GM18507 (cell line): ENCODE data around the gene NUP93.
"Not testable (repeated sequence)": the region's sequence is repeated elsewhere in the genome, so short reads cannot be mapped to it uniquely, and the experiment has no call there.

Source experiments
- DNase-seq: peaks from one replicate; pipeline ENCODE4 v3.0.0; 2011; ENCODE audit warnings: low read depth; ENCODE audit not compliant: insufficient read length; ENCODE audit errors: extremely low spot score
- FAIRE-seq: peaks from 2 replicates; lab custom pipeline; 2011; peaks lifted over from hg19 to GRCh38; lab: Jason Lieb, UNC

Gene NUP93

DNA sequence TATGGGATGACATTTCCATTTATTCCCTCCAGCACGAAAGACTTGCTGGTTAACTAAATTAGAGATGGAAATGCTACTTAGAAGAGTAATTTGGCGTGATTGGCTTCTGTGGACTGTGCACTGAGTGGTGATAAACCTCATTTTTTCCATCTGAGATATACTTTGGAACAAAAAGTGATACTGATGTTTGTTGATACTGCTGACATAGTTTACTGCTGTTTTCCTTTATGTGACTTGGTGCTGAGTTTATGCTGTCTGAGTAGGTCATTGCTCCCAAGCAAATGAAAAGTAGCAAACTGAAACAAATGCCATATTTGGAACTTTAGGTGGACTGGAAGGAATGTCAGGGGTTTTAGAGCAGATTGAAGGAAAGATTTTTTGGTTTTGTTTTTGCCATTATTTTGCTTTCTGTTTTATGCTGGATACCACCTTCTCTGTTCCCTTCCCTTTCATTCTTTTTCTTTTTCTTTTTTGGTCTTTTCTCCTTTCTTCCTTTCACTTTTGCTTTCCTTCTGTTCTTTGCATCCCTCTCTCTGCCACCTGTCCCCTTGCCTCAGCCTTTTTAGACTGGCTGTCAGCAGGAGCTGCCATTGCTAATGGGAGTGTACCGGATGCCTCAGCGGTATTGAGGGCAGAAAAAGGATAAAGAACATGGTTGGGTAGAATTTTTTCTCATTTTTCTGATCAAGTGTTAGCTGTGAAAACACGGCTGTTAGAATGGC is 41.8 kb downstream of the NUP93 start:
- no peak for DNase-seq
- FAIRE-seq = peak; percentile 42

DNA sequence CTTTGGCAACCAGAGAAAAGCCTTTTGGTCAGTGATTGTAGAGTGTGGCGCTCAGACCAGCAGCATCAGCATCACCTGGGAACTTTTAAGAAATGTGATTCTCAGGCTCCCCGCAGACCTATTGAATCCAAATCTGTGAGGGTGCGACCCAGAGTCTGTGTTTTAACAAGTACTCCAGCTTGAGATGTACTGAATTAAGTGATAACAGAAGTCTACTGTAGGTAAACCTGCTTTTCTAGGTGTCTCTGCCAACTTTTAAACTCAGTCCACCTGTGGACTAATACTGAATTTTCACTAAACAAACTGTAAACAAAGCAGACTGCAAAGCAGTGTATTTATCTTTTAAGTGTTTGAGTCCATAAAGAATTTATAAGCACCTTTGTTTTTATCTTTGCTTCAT is 43.6 kb downstream of the NUP93 start:
- no peak for FAIRE-seq
- DNase-seq = no peak

DNA sequence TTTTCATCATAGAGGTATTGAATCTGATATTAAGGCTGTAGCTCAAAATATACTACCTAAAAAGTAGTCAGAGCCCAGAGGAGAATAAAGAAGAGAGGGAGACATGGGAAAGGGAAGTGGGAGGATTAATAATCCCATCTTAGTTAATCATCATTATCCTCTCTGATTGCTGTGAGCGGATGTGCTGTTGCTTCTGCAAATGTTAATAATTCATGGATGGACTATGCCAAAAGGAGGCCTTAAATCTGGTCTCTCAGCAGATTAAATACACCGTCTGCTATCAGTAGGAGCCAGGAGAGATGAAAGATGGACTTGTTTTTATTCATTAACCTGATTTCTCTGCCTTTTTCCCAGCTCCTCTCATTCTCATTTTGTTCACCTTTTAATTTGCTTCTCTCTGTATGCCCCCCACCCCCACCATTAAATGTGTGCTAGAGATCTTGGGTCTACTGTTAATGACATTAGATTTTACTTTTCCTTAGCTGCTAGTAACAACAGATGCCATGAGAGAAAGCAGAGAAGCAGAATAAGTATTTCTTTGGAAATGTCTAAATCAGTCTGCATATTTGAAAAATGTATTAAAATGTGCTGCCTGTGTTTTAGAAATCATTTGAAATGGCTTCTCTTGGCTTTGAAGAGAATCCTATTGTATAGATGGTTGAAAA is 44.2 kb downstream of the NUP93 start:
- DNase-seq (no peak), FAIRE-seq (no peak)

DNA sequence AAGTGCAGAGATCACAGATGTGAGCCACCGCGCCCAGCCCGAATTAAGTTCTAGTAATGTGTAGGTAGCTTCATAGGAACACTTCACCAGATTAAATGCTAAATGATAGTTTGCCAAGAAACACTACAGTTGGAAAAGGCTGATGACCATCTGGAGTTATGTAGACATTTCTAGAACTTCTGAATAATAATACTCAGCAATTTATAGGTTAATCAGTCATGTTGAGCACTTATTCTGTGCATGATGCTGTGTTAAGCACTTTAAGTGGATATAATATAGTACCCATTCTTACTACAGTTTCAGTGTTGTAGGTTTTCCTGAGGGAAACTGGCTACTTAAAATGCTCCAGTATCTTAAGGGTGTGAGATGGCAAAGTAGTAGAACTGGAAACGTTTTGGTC is 45.2 kb downstream of the NUP93 start:
- DNase-seq (no peak), FAIRE-seq (no peak)

DNA sequence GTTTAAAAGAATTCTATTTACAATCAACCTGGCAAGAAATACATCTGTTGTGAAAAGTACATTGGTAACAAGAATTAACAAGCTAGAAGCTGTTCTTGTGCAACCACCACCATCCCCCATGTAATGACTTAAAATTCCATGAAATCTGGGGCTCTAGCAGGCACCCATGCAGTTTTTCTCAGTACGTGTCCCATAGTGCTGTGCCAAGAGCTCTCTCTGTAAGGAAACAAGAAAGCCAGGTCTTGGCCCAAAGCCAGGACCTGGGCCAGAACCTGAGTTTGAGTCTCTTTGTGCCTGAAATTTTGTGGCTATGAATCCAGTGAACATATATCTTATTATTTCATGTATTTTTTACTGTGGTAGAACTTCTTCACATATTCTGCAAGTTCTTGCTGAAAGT is 46.6 kb downstream of the NUP93 start:
- no peak for DNase-seq
- FAIRE-seq = no peak

DNA sequence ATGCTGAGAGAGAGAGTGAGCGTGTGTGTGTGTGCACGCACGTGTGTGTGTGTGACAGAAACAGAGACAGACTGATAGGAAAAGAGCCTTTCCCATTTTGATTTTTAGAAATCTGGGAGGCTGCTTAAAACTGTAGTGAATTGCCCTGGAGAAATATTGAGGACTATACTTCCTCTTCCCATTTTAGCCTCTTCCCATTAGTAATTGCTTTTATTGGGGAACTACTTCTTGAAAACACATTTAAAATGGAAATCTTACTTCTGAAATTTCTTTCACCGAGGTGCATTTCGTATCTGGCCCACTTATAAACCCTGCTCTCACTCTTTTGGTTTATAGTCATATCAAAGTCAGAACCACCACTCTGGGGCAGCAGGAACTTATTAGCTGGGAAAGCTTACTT is 47.1 kb downstream of the NUP93 start:
- DNase-seq (no peak), FAIRE-seq (no peak)

DNA sequence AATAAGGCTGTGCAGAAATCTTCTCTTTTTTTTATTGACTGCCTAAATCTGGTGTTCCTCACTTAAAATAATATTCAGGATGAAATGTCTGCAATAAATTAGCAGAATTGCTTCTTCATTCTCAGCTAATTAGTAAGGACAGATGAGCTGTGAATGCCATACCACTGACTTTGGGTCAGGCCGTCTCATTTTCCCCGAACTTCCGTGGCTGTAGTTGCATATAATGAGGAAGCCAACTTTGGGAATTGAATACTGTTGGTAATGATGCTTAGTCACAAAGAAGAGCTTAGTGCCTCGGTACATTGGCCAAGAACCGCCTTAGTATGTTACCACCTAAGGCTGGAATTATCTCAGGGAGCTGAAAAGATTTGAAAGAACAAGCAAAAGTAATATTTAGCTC is 47.6 kb downstream of the NUP93 start:
- no peak for FAIRE-seq
- no peak for DNase-seq

DNA sequence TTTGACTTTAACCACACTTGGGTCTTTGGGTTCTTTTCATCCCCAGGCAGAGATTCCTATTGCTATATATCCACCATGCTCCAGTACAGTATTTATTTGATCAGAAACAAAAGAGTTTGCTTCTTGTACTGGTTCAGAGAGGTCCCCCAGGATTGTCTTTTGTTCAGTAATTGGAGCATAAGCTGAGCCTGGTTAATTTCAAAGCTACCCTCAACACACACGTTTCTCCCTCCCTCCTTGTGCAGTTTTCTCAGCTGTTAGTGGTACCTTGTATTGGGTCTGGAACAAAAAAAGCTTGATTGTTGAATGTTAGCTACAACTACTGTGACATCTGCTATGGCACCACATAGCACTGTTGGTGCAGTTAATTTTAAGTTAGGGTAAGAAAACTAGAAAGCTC is 50.0 kb downstream of the NUP93 start:
- DNase-seq (no peak), FAIRE-seq (no peak)

DNA sequence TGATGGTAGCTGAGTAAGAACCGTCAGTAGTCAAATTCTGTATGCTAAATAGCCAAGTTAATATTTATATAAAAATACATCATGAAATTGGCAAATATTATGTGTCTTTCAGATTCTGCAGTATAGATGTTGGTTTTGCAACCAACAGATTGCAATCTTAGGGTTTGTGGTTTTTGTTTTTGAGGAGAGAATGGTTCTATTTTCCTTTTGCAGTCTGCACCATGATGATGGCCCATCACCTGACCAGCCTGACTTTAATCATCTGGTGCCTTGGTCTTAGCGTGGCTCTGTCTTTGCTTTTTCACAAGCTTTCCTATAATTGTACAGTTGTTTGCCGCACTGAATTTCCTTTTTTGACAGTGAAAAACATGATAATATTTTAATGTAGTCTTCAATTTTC is 50.7 kb downstream of the NUP93 start:
- DNase-seq (no peak), FAIRE-seq (no peak)

DNA sequence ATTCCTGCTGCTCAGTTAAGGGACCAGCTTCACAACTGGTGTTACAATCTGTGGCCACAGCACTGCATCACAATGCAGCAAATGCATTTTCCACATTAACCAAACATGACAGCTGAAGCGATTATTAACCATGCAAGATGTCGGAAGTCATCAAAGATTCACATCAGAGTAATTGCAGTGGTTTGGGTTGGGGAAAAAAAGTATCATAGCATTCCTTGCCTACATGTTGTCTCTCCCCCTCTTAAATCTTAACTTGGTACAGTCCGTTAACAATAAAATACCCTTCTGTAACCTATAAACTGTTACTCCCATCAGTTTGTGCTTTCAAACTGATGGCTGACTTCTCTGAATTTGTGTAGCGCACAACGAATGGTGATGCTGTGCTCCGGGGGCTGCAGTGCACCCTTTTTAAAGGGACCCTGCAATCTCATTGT is 51.6 kb downstream of the NUP93 start:
- no peak for FAIRE-seq
- no peak for DNase-seq

DNA sequence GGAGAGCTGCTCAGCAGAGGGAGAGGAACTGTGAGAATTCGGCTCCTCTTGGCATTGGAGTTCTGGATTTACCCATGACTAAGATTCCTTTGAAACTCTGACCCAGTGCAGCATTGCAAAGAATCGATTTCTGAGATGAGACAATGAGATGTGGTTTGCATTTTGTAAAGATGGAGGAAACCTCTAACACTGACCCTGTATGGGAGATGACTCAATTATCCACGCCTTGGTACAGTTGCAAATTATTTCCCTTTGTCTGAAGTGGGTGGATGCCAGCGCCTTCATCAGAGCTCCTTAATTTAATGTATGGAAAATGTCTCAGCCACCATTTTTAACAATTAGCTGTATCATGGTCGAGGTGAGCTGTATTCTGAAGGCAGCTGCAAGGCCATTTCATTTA is 53.4 kb downstream of the NUP93 start:
- FAIRE-seq (no peak), DNase-seq (no peak)

DNA sequence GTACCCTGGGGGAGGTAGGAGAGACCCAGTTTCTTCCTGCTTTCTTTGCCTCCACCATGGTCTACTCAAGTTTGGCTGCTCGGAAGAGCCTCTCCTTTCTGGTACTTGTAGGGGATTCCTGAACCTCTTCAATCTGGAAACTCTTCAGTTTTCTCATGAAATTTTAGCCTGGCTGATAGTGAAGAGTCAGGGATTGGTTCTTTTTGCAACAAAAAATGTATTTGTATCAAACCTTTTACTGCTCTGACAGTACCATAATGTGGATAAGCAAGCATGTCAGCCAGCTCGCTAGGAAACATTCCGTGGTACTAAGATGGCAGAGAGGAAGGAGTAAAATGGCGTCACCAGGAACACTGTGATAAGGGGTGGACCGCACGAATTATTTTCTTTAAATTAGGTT is 55.4 kb downstream of the NUP93 start:
- no peak for DNase-seq

DNA sequence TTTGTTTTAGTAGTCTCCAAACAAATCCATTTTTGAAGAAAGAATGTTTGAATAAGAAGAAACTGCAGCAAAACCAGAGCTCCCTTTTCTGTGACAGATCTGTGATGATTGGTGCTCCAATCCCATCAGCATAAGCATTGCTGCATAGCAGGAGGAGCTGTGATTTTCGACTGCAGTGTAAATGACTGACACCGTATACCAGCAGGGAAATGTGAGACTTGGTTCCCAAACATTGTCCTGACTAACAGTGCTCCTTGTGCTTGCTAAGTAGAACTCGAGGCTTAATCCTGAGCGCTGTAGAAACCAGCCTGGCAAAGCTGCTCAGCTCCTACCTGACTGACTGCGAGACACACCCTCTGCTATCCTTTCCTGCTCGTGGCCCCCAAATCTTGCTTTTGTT is 57.2 kb downstream of the NUP93 start:
- DNase-seq = no peak
- FAIRE-seq = no peak

More for the DNA sequence above, 55.4 kb downstream of the NUP93 start:
- no peak for FAIRE-seq

DNA sequence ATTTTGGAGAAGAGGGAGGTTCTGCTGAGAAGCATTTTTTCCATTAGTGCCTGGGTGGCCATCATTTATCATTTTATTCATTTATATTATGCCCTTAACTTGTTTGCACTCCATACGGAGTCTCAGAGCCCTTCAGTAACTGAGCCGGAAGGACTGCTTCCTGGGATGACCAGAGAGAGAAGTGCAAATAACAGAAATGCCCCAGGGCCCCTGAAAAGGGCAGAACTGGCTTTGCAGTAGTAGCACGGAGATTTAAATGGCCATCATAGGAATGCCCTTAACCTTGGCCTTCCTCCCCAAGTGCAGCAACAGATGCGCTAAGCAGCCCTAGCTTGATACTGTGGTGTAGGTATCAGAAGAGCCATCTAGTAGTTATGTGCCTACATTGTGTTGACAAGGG is 58.5 kb downstream of the NUP93 start:
- DNase-seq = no peak
- no peak for FAIRE-seq

DNA sequence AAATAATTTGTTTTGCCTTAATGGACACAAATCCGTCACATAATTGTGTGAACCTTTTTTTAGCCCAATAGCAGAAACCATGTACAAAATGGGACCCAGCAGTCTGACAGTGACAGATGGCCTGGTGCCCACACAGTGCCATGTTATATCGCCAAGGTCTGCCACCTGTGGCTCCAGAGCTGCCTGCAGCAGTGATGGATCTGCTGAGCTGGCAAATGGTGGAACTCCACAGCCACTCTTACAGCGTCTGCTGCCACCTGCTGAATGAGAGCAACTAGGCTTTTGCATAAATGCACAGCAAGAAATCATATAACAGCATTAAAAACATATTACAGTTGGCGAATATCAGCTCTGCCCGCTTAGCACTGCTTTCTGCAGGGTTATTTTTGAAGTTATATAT is 59.4 kb downstream of the NUP93 start:
- FAIRE-seq (no peak), DNase-seq (no peak)

DNA sequence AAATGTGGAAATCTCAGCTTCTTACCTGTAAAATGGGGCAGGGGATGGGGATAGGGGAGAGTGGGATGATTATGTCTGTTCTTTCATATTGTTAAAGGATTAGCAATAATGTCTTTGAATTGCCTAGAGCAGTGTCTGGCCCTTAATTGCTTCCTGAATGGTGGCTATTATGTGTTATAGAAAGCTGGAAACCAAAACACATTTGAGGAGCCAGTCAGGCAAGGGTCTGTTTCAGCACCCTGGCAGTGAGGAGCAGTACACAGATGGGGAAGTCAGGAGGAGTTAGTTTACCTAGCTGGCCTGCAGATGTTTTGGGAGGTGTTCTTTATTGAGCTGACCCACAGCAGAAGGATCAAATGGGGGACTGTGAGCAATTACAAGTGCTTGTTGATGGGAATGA is 63.0 kb downstream of the NUP93 start:
- DNase-seq (no peak), FAIRE-seq (no peak)

DNA sequence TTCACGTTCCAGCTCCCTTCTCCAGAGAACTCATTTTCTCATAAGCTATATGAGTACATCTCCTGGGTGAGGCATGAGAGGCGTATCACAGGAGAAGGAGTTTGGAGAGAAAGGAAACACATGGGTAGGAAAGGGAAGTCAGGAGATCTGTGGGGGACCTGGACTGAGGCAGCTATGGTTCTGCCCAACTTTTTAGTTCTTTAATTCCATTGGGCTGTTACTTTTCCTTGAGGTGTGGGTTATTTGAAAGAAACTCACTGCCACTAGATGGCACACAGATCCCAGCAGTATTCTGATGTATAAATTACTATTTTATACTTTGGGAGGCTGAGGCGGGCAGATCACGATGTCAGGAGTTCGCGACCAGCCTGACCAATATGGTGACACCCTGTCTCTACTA is 63.6 kb downstream of the NUP93 start:
- FAIRE-seq (no peak), DNase-seq (no peak)

DNA sequence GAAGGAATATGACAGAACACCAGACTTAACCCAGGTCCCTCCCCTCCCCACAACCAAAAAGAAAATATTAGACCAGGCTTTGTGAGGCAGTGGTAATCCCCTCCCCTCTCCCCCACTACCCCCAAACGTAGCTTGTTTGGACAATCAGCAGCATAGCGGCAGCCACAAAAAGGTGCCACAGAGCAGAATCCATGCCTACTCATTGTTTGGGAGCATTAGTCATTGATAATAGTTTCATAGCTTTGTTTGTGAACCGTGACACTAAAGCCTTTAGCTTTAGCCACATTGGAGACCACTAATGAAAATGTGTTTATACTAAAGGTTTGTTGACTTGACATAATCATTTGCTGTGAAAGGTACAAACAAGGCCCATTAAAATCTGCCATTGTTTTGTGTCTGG is 65.1 kb downstream of the NUP93 start:
- DNase-seq (no peak), FAIRE-seq (no peak)

DNA sequence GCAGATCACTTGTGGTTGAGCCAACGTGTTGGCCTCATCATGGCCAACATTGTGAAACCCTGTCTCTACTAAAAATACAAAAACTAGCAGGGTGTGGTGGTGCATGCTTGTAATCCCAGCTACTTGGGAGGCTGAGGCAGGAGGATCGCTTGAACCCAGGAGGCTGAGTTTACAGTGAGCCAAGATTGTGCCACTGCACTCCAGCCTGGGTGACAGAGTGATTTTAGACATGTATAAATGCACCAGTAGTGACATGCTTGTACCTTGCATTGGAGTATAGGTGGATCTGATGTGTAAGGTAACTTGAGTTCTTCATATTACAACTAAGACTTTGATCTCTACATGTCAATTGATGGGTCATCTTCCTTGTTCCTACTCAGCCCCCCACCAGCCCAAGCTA is 67.1 kb downstream of the NUP93 start:
- not testable (repeated sequence) for DNase-seq, FAIRE-seq

DNA sequence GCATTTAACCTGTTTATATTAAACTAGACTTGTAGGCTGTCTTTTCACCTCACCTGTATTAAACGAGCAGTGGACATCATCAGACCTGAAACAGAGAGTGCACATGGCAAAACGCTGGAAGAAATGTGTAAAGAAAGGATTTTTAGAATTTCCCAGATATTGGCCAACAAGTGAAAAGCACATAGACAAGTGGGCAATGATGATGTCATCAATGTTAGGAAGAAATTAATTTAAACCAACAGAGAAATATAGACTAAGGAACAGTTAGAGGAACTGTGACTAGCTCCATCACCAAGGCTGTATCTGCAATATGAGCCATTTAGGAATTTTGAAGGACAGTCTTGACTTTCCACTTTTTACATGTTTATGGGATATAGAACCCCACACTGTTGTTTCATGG is 67.9 kb downstream of the NUP93 start:
- DNase-seq (no peak), FAIRE-seq (no peak)

DNA sequence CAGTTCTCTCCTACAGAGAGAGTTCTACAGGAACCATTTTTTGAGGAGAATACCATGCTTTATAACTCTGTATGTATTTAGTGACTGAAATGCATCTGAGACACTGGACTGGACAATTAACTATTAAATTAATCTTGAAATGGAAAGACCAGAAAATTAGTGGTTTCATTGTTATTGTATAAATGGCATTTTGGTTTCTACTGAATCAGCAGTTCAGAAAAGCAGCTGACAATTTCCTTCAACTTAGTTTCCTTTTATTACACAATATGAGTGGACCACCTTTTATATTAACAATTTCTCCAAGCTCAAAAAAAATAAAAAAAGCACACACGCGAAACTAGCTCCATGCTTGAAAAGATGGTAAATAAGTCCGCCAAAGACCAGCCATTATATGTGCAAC is 69.0 kb downstream of the NUP93 start:
- FAIRE-seq = no peak
- DNase-seq = no peak
